HL-60/S4 treated with retinoic acid at 250 ng/mL for 4 days and 3 days (cell line): ENCODE data around the gene ASIC3.

Experiments used
- in situ Hi-C: fragments of 300-500 bp; cut with MboI; formaldehyde crosslinking; loops from 2 replicates; pipeline ENCODE4 v1.7.0; 2022; ENCODE audit warnings: low sequenced_read_pairs

The ASIC3 gene

GRCh38 chr7:151070574-151070960 is 22.2 kb downstream of the ASIC3 start:
- in situ Hi-C loops: no loop called here

GRCh38 chr7:151071032-151071866 is 22.9 kb downstream of the ASIC3 start:
- in situ Hi-C loops: no loop called here

GRCh38 chr7:151073990-151074389 is 25.7 kb downstream of the ASIC3 start:
- in situ Hi-C loops: no loop called here

GRCh38 chr7:151074817-151075661 is 26.7 kb downstream of the ASIC3 start:
- in situ Hi-C loops: no loop called here

- in situ Hi-C loops: no loop called here
Measured at GRCh38 chr7:151075662-151075971, 27.3 kb downstream of the ASIC3 start.

GRCh38 chr7:151075978-151076426 is 27.7 kb downstream of the ASIC3 start:
- in situ Hi-C loops: no loop called here

- in situ Hi-C loops: no loop called here
Measured at GRCh38 chr7:151076863-151077704, 28.8 kb downstream of the ASIC3 start.

- in situ Hi-C loops: no loop called here
Measured at GRCh38 chr7:151077705-151078232, 29.4 kb downstream of the ASIC3 start.

GRCh38 chr7:151078233-151079040 is 30.1 kb downstream of the ASIC3 start:
- in situ Hi-C loops: no loop called here

- in situ Hi-C loops: no loop called here
Measured at GRCh38 chr7:151079199-151079910, 31.0 kb downstream of the ASIC3 start.

- in situ Hi-C loops: no loop called here
Measured at GRCh38 chr7:151080067-151080521, 31.8 kb downstream of the ASIC3 start.

GRCh38 chr7:151080522-151081169 is 32.3 kb downstream of the ASIC3 start, which contains the start of gene FASTK:
Gene FASTK, minus strand, starts transcription at chr7:151080809. Its CDS starts 43 bp downstream, at chr7:151080766.
- in situ Hi-C loops: no loop called here

- in situ Hi-C loops: no loop called here
Measured at GRCh38 chr7:151081170-151082101, 33.1 kb downstream of the ASIC3 start.

- in situ Hi-C loops: no loop called here
Measured at GRCh38 chr7:151082141-151083070, 34.1 kb downstream of the ASIC3 start.

GRCh38 chr7:151083071-151083823 is 34.9 kb downstream of the ASIC3 start, which contains the start of gene TMUB1:
Gene TMUB1, minus strand, starts transcription at chr7:151083493. Its CDS starts 930 bp downstream, at chr7:151082563.
- in situ Hi-C loops: no loop called here

- in situ Hi-C loops: no loop called here
Measured at GRCh38 chr7:151083824-151084160, 35.5 kb downstream of the ASIC3 start.
